Measurements from ENCODE around the gene KIFC3. TPM values are rescaled to one million over a fixed set of nuclear protein-coding genes. Genes with fewer than 3 reads are reported as not detected.

Gene KIFC3
- total and polyA plus RNA-seq, 2 of the 8 experiments (the other 6 are each of a cell fraction or from before 2014, with no cell fraction given): 2.1 to 7.1 TPM

GRCh38 chr16:57818377-57819064, 16.2 kb upstream of the KIFC3 start:
- Histone ChIP-seq H3K14ac (ENCODE audit: insufficient read length) (no peak overlapping the region), H2AK5ac (ENCODE audit: low read depth, low read length) (no peak overlapping the region), H3K4me3 (ENCODE audit: extremely low read depth in 1 of 4, insufficient read depth in 2 of 4, low read depth in 3 of 4, low read length in 4 of 4) (no peak overlapping the region), H3K79me1 (ENCODE audit: low read depth, low read length) (no peaks in the 10 kb centered on the region), H2BK20ac (ENCODE audit: low read length) (no peak overlapping the region), H3K27me3 (replicated peaks in 1 of 4; ENCODE audit: control insufficient read depth in 3 of 4, extremely low read depth in 1 of 4, insufficient read depth in 3 of 4, low read length in 3 of 4) (peaks cover 0 to 2% (median 0%) of the 10 kb centered on the region in 4 experiments; a peak in 3 of 7 replicates), H3K4me1 (replicated peaks in 1 of 4; ENCODE audit: control insufficient read depth in 3 of 4, insufficient read depth in 4 of 4, low read length in 3 of 4) (peaks cover 0 to 9% (median 3%) of the 10 kb centered on the region in 4 experiments; a peak in 5 of 7 replicates), H4K20me1 (replicated peaks in 1 of 2; ENCODE audit: control insufficient read depth in 1 of 2, insufficient read depth in 2 of 2, low read length in 2 of 2) (no peaks in the 10 kb centered on the region), H3K23me2 (ENCODE audit: low read depth, low read length) (no peaks in the 10 kb centered on the region), H2BK120ac (replicated peaks; ENCODE audit: low read depth, low read length) (no peak overlapping the region), H3K4me2 (ENCODE audit: insufficient read depth in 1 of 2, low read depth in 2 of 2, low read length in 2 of 2) (no peak overlapping the region), H4K91ac (replicated peaks; ENCODE audit: insufficient read length, low read length) (no peak overlapping the region), H3K9me3 (ENCODE audit: insufficient read depth in 2 of 2, low read depth in 1 of 2, low read length in 1 of 2) (no peaks in the 10 kb centered on the region), H3K4ac (replicated peaks; ENCODE audit: insufficient read length, low read depth, low read length) (no peak overlapping the region), H2AFZ (ENCODE audit: low read length) (no peak overlapping the region), H3K18ac (ENCODE audit: extremely low read depth, low read length) (no peak overlapping the region), H3K36me3 (ENCODE audit: control insufficient read depth in 2 of 4, insufficient read depth in 4 of 4, low read length in 3 of 4) (no peaks in the 10 kb centered on the region), H3K23ac (ENCODE audit: insufficient read length) (no peak overlapping the region), H2BK12ac (ENCODE audit: low read depth, low read length) (no peak overlapping the region), H3K79me2 (ENCODE audit: control insufficient read depth in 1 of 2, insufficient read depth in 2 of 2, low read length in 2 of 2) (no peaks in the 10 kb centered on the region), H4K8ac (ENCODE audit: extremely low read depth, insufficient read depth, low read length) (no peak overlapping the region), H2BK5ac (ENCODE audit: low read depth, low read length) (no peak overlapping the region), H2BK15ac (ENCODE audit: low read length) (no peak overlapping the region), H3K56ac (replicated peaks; ENCODE audit: insufficient read length, low read depth, low read length) (no peak overlapping the region), H3K27ac (ENCODE audit: low read depth, low read length) (no peak overlapping the region), H4K5ac (ENCODE audit: insufficient read length, low read depth, low read length) (no peak overlapping the region), H3K9ac (replicated peaks in 1 of 4; ENCODE audit: extremely low read depth in 1 of 4, low read depth in 3 of 4, low read length in 3 of 4) (no peak overlapping the region)
- CTCF ChIA-PET (ENCODE audit: partially characterized antibody): interaction anchor here (0.9 to 3.1 kb wide), 10 partner anchors 10 to 45 kb away, joined by 3 to 17 read pairs (median 6); no protein-coding TSS in a partner anchor
- POLR2A ChIA-PET (ENCODE audit: partially characterized antibody): interaction anchor here (0.7 to 1.2 kb wide), 4 partner anchors 9 to 42 kb away, joined by 3 to 5 read pairs (median 3); no protein-coding TSS in a partner anchor
- FAIRE-seq (no peak), DNase-seq (ENCODE audit: low read depth in 1 of 2, low spot score in 2 of 2) (no peak)
- WGBS, 2 experiments (ENCODE audit: extremely low coverage in 1 of 2, insufficient coverage in 1 of 2, insufficient read length in 1 of 2, insufficient replicate concordance in 2 of 2, low coverage in 1 of 2, low lambda C conversion rate in 2 of 2, missing lambda C conversion rate in 1 of 2): 91% methylated on average over 8 of the region's 8 CpGs; no CpG with 5 or more reads in 1 of the 2 experiments
- no peak for TF ChIP-seq ATF2 (IDR thresholded peaks at IDR 0.05; ENCODE audit: low read length)
- TF ChIP-seq HDAC2 (IDR thresholded peaks at IDR 0.05; ENCODE audit: borderline replicate concordance in 1 of 2, low read depth in 2 of 2, low read length in 2 of 2): no peak
- no peak for TF ChIP-seq CBX8 (IDR thresholded peaks at IDR 0.05; ENCODE audit: borderline replicate concordance, low read depth, low read length)
- no peak for TF ChIP-seq SRF (IDR thresholded peaks at IDR 0.05; ENCODE audit: low read depth, low read length)
- no peak for TF ChIP-seq RAD21 (IDR thresholded peaks at IDR 0.05 in 1 of 2, conservative IDR thresholded peaks at IDR 0.05 in 1 of 2; ENCODE audit: low read depth in 2 of 2, low read length in 2 of 2)
- no peak for TF ChIP-seq POU5F1 (IDR thresholded peaks at IDR 0.05; ENCODE audit: low read depth, low read length)
- TF ChIP-seq ATF3 (IDR thresholded peaks at IDR 0.05; ENCODE audit: insufficient read depth, low read depth, low read length): no peak
